Bronchial epithelial cell (primary cell): Measurements from ENCODE around the gene CDHR1. TPM values are rescaled to one million over a fixed set of nuclear protein-coding genes. Genes with fewer than 3 reads are reported as not detected.

Experiments used
- DNase-seq: peaks from one replicate; pipeline ENCODE4 v3.0.0-alpha.2; 2010; ENCODE audit warnings: low read depth
- FAIRE-seq: peaks from 2 replicates; lab custom pipeline; 2011; peaks lifted over from hg19 to GRCh38; lab: Jason Lieb, UNC
- H3K27me3 ChIP-seq: 2 replicates; pipeline ENCODE4 v1.5.1; 2011; ENCODE audit warnings: low read length; ENCODE audit not compliant: control insufficient read depth, insufficient read depth
- H3K36me3 ChIP-seq: 2 replicates; pipeline ENCODE4 v1.5.1; 2011; ENCODE audit warnings: low read length; ENCODE audit not compliant: control insufficient read depth, insufficient read depth
- H3K4me3 ChIP-seq: 2 replicates; pipeline ENCODE4 v1.5.1; 2011; ENCODE audit warnings: mild to moderate bottlenecking, low read depth, low read length, control low read depth
- total RNA-seq: library from RNA; depleted of rRNA; stranded (reverse); fragments of >200 nt; gene quantifications from 2 replicates; pipeline ENCODE4 v1.2.1, GENCODE V29; 2014
- TF ChIP-seq, protein P1 (sequence below): IDR thresholded peaks from 2 replicates; pipeline ENCODE4 v1.5.1; 2011; ENCODE audit warnings: mild to moderate bottlenecking, moderate library complexity, low read length, control low read depth, inconsistent platforms; ENCODE audit not compliant: insufficient read depth, severe bottlenecking

The CDHR1 gene
- total RNA-seq, 1 donor from 2014 or later: 0.53 TPM

DNA sequence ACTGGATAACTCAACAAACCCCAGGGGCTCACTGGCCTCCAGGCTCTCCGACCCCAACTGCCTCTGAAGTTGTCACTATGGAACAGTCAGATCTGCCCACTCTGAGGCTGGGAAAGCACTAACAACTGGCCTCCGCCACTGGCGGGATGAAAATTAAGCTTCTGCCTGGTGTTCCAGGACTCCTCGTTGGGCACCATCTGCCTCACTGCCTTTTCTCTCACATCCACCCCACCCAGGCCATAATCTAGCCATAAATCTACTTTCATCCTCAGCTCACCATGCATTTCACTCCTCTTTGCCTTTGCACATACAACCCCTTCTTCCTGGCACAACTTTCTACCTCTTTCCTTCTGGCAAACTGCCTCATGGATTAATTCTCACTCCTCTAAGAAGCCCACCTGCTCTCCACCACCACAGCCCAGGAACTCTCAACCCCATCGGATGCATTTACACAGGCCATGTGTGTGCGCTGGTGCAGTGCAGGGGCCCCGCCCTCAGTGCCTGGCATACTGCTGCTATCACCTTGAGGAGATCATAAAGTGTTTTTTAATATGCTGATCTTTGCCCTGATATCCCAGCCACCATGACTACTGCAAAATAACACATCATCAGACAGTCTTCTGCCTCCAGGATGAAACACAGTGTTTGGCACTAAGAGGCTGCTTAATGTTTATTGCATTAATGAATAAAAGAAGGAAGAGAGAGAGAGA lies 4.0 kb downstream of the CDHR1 start:
- DNase-seq (no peak), FAIRE-seq (peak; percentile 52)
- Histone ChIP-seq H3K4me3 (no peak overlapping the region), H3K27me3 (peaks cover 1% of the 10 kb centered on the region), H3K36me3 (peaks cover 1% of the 10 kb centered on the region)
- TF ChIP-seq, protein P1, sequence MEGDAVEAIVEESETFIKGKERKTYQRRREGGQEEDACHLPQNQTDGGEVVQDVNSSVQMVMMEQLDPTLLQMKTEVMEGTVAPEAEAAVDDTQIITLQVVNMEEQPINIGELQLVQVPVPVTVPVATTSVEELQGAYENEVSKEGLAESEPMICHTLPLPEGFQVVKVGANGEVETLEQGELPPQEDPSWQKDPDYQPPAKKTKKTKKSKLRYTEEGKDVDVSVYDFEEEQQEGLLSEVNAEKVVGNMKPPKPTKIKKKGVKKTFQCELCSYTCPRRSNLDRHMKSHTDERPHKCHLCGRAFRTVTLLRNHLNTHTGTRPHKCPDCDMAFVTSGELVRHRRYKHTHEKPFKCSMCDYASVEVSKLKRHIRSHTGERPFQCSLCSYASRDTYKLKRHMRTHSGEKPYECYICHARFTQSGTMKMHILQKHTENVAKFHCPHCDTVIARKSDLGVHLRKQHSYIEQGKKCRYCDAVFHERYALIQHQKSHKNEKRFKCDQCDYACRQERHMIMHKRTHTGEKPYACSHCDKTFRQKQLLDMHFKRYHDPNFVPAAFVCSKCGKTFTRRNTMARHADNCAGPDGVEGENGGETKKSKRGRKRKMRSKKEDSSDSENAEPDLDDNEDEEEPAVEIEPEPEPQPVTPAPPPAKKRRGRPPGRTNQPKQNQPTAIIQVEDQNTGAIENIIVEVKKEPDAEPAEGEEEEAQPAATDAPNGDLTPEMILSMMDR: no peak

DNA sequence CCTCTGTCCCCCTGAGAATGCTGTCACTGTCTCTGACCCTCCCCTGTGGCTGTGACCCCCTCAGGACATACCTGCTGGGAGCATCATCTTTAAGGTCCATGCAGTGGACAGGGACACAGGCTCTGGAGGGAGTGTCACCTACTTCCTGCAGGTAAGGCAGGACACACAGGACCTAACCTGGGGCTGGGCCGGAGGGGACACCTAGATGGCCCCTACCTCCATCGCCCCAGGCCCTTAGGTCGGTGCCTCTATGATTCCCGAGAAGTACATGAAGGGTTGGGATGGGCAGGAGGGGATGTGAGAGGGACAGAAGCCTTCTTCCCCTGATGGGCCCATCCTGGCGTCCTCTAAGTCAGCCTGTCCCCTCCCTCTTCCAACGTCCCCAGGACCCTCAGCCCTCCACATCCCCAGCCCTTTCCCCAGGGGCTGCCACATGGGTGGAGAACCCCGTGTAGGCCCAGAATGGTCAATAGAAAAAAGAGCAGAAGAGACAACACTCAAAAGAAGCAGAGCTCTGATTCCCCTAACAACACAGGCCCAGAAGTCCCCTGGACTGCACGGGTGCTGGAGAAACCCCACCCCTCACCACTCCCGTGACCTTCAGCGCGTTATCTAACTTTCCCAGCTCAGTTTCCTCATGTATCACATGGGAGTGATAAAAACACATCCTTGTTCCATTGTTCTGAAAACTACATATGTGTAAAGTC lies 6.4 kb downstream of the CDHR1 start:
- TF ChIP-seq, protein P1: no peak
- no peaks in the 10 kb centered on the region for H3K27me3 ChIP-seq
- H3K36me3 ChIP-seq: peaks cover 1% of the 10 kb centered on the region
- FAIRE-seq: no peak
- no peak overlapping the region for H3K4me3 ChIP-seq
- no peak for DNase-seq

GRCh38 chr10:84201244-84201606 lies 6.9 kb downstream of the CDHR1 start:
- TF ChIP-seq, protein P1: no peak
- no peaks in the 10 kb centered on the region for H3K27me3 ChIP-seq
- no peak overlapping the region for H3K4me3 ChIP-seq
- DNase-seq (no peak), FAIRE-seq (no peak)
- H3K36me3 ChIP-seq: peaks cover 1% of the 10 kb centered on the region

- FAIRE-seq (no peak), DNase-seq (no peak)
- Histone ChIP-seq H3K27me3 (no peaks in the 10 kb centered on the region), H3K4me3 (no peak overlapping the region), H3K36me3 (peaks cover 1% of the 10 kb centered on the region)
- TF ChIP-seq, protein P1: no peak
Observed at GRCh38 chr10:84201682-84202081, 7.3 kb downstream of the CDHR1 start.

DNA sequence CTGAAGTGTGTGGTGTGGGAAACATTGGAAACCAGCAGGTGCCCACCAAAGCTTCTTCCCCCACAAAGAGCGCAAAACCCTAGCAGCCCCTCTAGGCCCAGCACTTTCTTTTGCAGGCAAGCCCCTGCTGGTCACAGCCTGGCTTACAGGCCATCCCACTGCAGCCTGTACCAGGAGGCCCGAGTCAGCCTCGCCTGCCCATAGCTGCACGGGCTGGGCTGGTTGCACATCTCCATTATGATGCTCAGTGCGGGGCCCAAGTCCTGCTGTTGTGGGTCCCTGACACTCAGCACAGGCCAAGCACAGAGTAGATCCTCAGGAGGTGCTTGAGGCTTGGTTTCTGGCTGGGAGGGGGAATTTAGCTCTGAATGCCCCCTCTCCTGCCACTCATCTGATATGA lies 8.0 kb downstream of the CDHR1 start:
- DNase-seq (no peak), FAIRE-seq (no peak)
- H3K4me3 ChIP-seq: no peak overlapping the region
- no peaks in the 10 kb centered on the region for H3K27me3 ChIP-seq
- H3K36me3 ChIP-seq: peaks cover 1% of the 10 kb centered on the region
- TF ChIP-seq, protein P1: no peak
